ENCODE results near the gene CORO1C. TPM values are rescaled to one million over a fixed set of nuclear protein-coding genes. Genes with fewer than 3 reads are reported as not detected.
"Not testable (repeated sequence)": the region's sequence is repeated elsewhere in the genome, so short reads cannot be mapped to it uniquely, and the experiment has no call there.

CORO1C gene
- total RNA-seq, 1 experiment from 2014 or later, result 208 TPM

- intact Hi-C loops (cut with micrococcal nuclease; ENCODE audit: unreplicated experiment), result loop anchor here (1.0 to 5.0 kb wide), 4 partner anchors 66 to 429 kb away; partner anchors contain the start of genes ALKBH2 and CORO1C
- CTCF ChIA-PET, result interaction anchor here (0.5 to 1.7 kb wide), 8 partner anchors 12 to 285 kb away, joined by 3 to 17 read pairs (median 3); no protein-coding TSS in a partner anchor
- peak; percentile 95 for DNase-seq (ENCODE audit: low spot score)
- Histone ChIP-seq H3K9me3 (ENCODE audit: low read depth, low read length, poor library complexity, severe bottlenecking) (no peaks in the 10 kb centered on the region), H3K4me1 (ENCODE audit: insufficient read depth, low read length, poor library complexity, severe bottlenecking) (peaks cover 45% of the 10 kb centered on the region), H3K36me3 (ENCODE audit: insufficient read depth, low read length, poor library complexity, severe bottlenecking) (no peaks in the 10 kb centered on the region), H3K4me3 (ENCODE audit: low read depth, low read length, poor library complexity, severe bottlenecking) (no peak overlapping the region), H3K27ac (ENCODE audit: low read depth, low read length, poor library complexity, severe bottlenecking) (peak overlapping the region; percentile 46), H3K27me3 (replicated peaks; ENCODE audit: insufficient read depth, low read depth, low read length, poor library complexity) (no peaks in the 10 kb centered on the region)
- peak; percentile 92 for TF ChIP-seq CTCF (conservative IDR thresholded peaks at IDR 0.05; ENCODE audit: low read depth, low read length)
- no peak for TF ChIP-seq EZH2 (IDR thresholded peaks at IDR 0.05; ENCODE audit: borderline replicate concordance, low read depth, low read length, poor library complexity, severe bottlenecking)
- BruUV-seq (replicated peaks), result no TSS peak
- POLR2A ChIA-PET (ENCODE audit: low non-redundant PET), result no interaction called here
These were observed 66.7 kb downstream of the CORO1C start for GRCh38 chr12:108664338-108665258.

GRCh38 chr12:108663324-108664015 lies 67.8 kb downstream of the CORO1C start:
- Histone ChIP-seq H3K36me3 (ENCODE audit: insufficient read depth, low read length, poor library complexity, severe bottlenecking) (peaks cover 6% of the 10 kb centered on the region), H3K27ac (ENCODE audit: low read depth, low read length, poor library complexity, severe bottlenecking) (peak overlapping the region; percentile 20), H3K4me3 (ENCODE audit: low read depth, low read length, poor library complexity, severe bottlenecking) (no peak overlapping the region), H3K9me3 (ENCODE audit: low read depth, low read length, poor library complexity, severe bottlenecking) (no peaks in the 10 kb centered on the region), H3K4me1 (ENCODE audit: insufficient read depth, low read length, poor library complexity, severe bottlenecking) (peaks cover 37% of the 10 kb centered on the region), H3K27me3 (replicated peaks; ENCODE audit: insufficient read depth, low read depth, low read length, poor library complexity) (no peaks in the 10 kb centered on the region)
- DNase-seq (ENCODE audit: low spot score), result no peak
- CTCF ChIA-PET, result interaction anchor here (0.5 to 1.7 kb wide), 2 partner anchors 138 to 140 kb away, joined by 8 to 17 read pairs; no protein-coding TSS in a partner anchor
- POLR2A ChIA-PET (ENCODE audit: low non-redundant PET), result no interaction called here
- intact Hi-C loops (cut with micrococcal nuclease; ENCODE audit: unreplicated experiment), result loop anchor here (1.0 to 2.0 kb wide), 2 partner anchors 67 to 140 kb away; partner anchors contain the start of gene CORO1C
- BruUV-seq (replicated peaks), result no TSS peak
- TF ChIP-seq EZH2 (IDR thresholded peaks at IDR 0.05; ENCODE audit: borderline replicate concordance, low read depth, low read length, poor library complexity, severe bottlenecking) (no peak), CTCF (conservative IDR thresholded peaks at IDR 0.05; ENCODE audit: low read depth, low read length) (no peak)

GRCh38 chr12:108658115-108658514 lies 73.2 kb downstream of the CORO1C start:
- intact Hi-C loops (cut with micrococcal nuclease; ENCODE audit: unreplicated experiment); H3K27me3 ChIP-seq (replicated peaks; ENCODE audit: insufficient read depth, low read depth, low read length, poor library complexity); POLR2A ChIA-PET (ENCODE audit: low non-redundant PET); H3K4me1 ChIP-seq (ENCODE audit: insufficient read depth, low read length, poor library complexity, severe bottlenecking); CTCF ChIA-PET; BruUV-seq (replicated peaks); H3K4me3 ChIP-seq (ENCODE audit: low read depth, low read length, poor library complexity, severe bottlenecking); DNase-seq (ENCODE audit: low spot score); H3K9me3 ChIP-seq (ENCODE audit: low read depth, low read length, poor library complexity, severe bottlenecking); H3K27ac ChIP-seq (ENCODE audit: low read depth, low read length, poor library complexity, severe bottlenecking): not testable (repeated sequence)
- peaks cover 21% of the 10 kb centered on the region for H3K36me3 ChIP-seq (ENCODE audit: insufficient read depth, low read length, poor library complexity, severe bottlenecking)
